Lower leg skin (tissue), 3 donors: Measurements from ENCODE around the gene CDC73.

ENCODE experiments used
- POLR2A ChIP-seq, 2 donors: fragments of 450-650 bp; IDR thresholded peaks; one replicate each; pipeline ENCODE4 v1.6.1; 2016 to 2017; ENCODE audit warnings: antibody characterized with exemption in 2 of 2, mild to moderate bottlenecking in 1 of 2, moderate library complexity in 1 of 2
- TF ChIP-seq, protein P1 (sequence below), 3 donors: fragments of 450-650 bp; IDR thresholded peaks; one replicate each; pipeline ENCODE4 v1.5.1; 2016; ENCODE audit warnings: antibody characterized with exemption in 3 of 3, mild to moderate bottlenecking in 3 of 3, moderate library complexity in 2 of 3

DNA sequence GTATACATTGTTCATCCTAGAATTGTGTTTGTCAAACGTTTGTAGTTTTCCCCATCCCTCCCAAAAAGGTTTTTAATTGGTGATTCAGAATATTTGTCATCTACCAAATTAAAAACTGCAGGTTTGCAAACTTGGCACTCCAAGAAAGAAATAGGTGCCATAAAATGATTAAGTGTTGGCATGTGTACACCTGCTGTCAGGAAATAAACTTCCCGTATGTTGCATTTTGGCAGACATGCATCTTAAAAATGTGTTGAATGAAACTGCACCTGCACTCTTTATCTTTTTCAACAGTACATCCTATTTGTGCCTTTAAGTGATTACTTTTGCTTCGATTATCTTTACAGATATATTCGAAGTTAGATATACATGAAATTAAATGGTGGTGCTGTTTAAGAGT lies 57.3 kb downstream of the CDC73 start:
- no peak for TF ChIP-seq POLR2A (IDR thresholded peaks at IDR 0.05)
- TF ChIP-seq, protein P1, sequence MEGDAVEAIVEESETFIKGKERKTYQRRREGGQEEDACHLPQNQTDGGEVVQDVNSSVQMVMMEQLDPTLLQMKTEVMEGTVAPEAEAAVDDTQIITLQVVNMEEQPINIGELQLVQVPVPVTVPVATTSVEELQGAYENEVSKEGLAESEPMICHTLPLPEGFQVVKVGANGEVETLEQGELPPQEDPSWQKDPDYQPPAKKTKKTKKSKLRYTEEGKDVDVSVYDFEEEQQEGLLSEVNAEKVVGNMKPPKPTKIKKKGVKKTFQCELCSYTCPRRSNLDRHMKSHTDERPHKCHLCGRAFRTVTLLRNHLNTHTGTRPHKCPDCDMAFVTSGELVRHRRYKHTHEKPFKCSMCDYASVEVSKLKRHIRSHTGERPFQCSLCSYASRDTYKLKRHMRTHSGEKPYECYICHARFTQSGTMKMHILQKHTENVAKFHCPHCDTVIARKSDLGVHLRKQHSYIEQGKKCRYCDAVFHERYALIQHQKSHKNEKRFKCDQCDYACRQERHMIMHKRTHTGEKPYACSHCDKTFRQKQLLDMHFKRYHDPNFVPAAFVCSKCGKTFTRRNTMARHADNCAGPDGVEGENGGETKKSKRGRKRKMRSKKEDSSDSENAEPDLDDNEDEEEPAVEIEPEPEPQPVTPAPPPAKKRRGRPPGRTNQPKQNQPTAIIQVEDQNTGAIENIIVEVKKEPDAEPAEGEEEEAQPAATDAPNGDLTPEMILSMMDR (IDR thresholded peaks at IDR 0.05), result no peak
